ENCODE measurements around the gene PLEKHA7. TPM values are rescaled to one million over a fixed set of nuclear protein-coding genes. Genes with fewer than 3 reads are reported as not detected.
"Not testable (repeated sequence)": the region's sequence is repeated elsewhere in the genome, so short reads cannot be mapped to it uniquely, and the experiment has no call there.

Gene PLEKHA7
- total RNA-seq, 1 donor from 2014 or later, result 1.8 TPM

DNA sequence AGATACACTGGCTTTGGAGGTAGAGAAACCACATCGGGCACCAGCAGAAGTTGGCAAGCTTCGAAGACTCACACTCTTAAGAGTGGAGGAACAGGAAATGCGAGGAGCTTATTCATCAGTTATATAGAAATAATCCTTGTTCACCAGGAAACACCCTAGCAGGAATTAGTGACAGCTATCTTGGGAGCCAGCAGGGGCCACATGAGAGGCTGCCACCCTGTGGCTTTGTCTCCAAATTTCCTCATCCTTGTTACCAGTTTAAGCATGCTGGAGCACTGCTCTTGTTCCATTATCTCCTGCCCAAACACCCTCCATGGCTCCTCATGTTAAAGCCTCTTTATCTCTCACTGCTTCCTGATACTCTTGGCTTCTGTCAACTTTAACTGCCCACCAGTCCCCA is 131.0 kb downstream of the PLEKHA7 start:
- DNase-seq (ENCODE audit: low read depth in 2 of 2), result peak in 1 of 2 donors; percentile 30

- no peak for DNase-seq (ENCODE audit: low read depth in 2 of 2)
Measured at GRCh38 chr11:16881766-16882165, 132.4 kb downstream of the PLEKHA7 start.

DNA sequence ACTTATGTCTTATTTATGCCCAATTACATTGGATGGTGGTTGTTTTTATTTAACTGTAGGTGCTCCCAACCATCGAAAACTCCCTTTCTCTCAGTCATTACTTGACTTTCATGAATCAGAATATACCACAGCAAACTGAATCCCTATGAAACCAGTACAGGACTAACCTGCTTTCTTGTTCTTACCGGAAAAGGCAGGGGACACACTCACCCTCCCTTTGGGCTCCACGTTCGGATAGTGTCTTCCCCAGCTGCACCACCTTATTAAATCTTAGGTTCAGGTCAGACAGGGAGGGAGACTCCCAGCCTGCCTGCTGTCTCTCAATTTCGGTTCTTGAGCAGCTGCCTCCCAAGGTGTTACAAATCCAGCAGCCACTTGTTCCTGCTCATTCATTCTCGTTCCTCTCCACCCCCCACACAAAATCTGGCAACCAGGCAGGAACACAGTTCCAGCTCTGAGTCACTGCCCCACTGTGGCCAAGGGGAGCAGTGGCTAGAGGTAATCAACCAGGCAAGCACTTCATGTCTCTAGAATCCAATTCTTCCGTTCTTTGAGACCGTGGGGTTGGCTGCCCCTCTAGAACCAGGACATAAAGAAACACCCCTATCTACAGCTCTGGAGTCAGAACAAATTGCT is 133.0 kb downstream of the PLEKHA7 start:
- DNase-seq (ENCODE audit: low read depth in 2 of 2), result no peak

DNA sequence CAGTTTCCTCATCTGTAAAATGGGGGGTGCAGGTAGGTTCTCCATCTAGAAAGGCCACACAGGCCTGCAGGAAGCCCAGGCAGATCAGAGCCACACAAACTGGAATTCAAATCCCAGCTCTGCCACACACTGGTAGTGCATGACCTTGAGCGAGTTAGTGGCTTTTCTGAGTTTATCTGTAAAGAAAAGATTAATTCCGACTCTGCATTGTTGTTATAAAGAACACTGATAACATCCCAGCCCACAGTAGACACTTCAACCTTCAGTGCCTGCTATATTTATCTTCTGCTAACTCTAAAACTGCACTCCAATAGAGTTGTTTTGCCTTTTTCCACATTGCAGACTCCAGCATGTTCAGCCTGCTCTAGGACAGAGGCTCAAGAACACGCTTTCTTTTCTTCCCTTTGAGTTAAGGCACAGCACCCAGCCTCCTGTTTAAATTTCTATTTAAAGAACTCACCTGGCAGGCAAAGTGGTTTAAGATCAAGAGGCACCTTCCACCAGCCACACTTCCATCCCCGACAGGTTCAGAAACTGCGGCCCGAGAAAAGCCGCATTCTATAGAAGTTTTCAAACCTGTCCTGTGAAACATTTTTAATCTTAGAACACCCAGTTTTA is 133.9 kb downstream of the PLEKHA7 start:
- DNase-seq (ENCODE audit: low read depth in 2 of 2), result no peak

DNA sequence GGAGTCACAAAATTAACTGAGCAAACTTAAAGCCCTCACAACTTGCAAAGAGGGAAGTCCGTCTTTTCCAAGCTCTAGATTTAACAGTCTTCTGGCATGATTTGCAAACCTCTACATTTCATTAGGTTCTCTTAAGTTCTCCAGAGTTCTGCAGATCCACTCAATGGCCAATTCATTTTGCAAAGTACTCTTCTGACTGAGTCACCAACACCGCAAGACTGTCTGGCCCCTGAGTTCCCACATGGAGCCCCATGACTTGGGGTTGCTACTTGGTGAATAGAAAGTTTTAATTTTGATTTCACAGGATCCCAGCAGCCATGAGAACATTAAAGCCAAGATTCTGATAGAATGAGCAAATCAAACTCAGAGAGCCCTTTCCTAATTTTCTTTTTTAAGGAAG is 134.5 kb downstream of the PLEKHA7 start:
- no peak for DNase-seq (ENCODE audit: low read depth in 2 of 2)

GRCh38 chr11:16876837-16877236 is 137.4 kb downstream of the PLEKHA7 start:
- no peak for DNase-seq (ENCODE audit: low read depth in 2 of 2)

DNA sequence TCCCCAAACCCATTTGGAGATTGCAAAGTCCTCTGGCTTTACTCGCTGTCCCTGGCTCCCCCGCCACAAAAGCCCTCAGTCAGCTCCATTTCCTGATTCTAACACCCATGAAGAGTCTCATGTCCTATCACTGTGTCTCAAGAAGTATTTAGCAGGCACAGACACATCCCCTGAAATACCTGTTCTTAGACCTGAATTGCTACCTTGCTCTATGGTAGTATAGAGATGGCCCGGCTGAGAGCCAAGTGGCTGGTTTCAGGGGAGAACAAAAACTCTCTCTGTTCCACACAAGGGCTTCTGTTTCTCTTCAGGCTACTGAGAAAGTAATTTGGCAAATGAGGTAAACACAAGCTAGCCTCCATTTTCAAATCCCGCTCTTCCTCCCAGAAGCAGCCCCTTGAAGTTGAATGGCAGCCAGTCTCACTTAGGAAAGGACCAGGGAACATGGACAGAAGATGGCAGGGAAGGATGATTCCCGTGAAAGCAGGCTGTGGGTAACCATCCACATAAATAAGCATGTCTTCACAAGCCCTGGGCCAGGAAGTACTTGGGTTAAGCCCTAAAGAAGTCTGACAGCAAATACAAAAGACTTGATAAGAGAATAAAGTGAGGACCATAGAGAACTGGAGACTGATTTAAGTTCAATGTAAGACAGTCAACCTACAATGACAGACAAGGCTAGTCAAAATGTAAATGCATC is 138.0 kb downstream of the PLEKHA7 start:
- DNase-seq (ENCODE audit: low read depth in 2 of 2), result no peak

GRCh38 chr11:16874275-16874975 is 139.8 kb downstream of the PLEKHA7 start:
- DNase-seq (ENCODE audit: low read depth in 2 of 2), result no peak

DNA sequence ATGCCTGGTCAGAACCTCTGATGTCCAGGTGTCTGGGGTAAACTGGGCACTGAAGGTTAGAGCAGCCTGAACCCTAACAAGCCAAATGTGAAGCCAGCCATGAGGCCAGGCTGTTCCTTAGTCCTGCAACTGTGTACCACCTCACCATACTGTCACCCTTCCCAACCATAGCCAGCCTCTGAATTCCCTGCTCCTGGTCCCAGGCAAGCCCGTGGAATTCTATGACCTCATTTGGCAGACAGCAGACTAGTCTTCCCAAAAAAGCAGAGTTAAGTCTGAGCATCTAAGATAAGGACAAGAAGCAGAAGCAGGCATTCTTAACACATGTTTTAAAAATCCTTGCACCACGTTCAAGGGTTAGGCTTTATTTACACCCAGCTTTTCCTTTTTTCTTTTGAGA is 140.9 kb downstream of the PLEKHA7 start:
- no peak for DNase-seq (ENCODE audit: low read depth in 2 of 2)

DNA sequence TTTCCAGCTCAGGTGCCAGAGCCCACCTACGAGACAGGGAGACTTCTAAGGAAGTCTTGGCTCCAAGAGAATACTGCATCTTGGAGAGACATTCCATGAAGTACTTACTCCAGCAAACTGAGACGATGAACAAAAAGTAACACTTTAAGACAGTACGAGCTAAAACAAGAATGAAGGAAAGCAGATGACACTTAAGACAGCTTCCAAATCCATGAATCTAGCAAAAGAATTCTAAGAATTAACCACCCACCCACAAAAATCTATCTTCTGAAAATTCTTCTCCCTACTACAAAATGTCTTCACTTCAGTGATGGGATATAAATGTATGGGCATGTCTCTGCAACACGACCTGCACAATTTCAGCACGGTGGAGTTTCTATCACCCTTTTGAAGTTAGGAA is 142.8 kb downstream of the PLEKHA7 start:
- no peak for DNase-seq (ENCODE audit: low read depth in 2 of 2)

DNA sequence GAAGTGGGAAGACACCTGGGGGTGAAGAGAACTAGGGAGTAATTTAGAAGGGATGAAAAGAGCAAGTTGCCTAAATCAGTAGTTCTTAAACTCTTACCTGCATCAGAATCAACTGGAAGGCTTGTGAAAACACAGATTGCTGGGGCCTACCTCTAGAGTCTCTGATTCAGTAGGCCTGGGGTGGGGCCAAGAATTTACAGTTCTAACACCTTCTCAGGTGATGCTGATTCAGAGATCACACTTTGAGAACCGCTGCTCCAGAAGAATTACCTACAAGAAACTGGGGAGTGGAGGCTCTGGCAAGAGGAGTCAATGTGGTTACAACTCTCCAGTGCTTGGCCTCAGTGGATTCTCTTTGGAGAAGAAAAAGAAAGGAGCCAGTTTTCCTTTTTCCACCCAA is 147.1 kb downstream of the PLEKHA7 start:
- no peak for DNase-seq (ENCODE audit: low read depth in 2 of 2)

- DNase-seq (ENCODE audit: low read depth in 2 of 2), result not testable (repeated sequence)
Measured at GRCh38 chr11:16864428-16864827, 149.8 kb downstream of the PLEKHA7 start.

DNA sequence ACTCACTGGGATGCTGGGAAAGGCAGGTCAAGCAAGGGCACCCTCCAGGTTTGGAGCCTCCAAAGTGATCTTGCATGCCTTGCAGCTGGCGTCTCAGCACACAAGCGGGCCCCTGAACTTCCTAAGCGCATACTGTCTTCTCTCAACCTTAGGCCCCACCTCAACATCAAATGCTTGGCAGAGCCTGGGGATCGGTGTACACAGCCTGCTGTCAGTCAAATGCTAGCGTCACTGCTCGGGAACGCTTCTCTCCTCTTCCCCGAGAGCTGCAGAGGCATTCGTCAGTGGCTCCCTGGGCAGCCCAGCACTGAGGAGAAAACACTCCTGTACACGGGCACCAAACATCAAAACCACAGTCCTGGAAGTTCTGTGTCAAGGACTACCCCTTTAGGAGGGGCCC is 150.8 kb downstream of the PLEKHA7 start:
- DNase-seq (ENCODE audit: low read depth in 2 of 2), result no peak

DNA sequence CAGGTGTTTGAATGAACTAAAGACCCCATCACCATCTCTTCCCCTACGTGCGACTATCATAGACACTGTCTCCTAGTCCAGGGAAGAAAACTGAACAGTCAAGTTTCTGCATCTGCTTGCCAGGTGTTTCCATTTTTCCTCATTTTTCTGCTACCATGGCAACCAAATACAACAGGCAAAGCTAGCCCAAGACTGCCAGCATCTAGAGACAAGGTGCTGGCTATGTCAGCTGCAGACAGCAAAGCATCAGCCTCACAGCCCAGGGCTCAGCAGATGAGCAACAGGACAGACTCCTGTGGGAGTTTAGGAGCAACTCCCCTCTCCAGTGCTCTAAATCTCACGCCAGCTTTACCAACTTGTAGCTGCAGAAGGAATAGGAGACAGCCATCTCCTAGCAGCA is 151.5 kb downstream of the PLEKHA7 start:
- no peak for DNase-seq (ENCODE audit: low read depth in 2 of 2)

GRCh38 chr11:16861862-16862261 is 152.4 kb downstream of the PLEKHA7 start:
- no peak for DNase-seq (ENCODE audit: low read depth in 2 of 2)

DNA sequence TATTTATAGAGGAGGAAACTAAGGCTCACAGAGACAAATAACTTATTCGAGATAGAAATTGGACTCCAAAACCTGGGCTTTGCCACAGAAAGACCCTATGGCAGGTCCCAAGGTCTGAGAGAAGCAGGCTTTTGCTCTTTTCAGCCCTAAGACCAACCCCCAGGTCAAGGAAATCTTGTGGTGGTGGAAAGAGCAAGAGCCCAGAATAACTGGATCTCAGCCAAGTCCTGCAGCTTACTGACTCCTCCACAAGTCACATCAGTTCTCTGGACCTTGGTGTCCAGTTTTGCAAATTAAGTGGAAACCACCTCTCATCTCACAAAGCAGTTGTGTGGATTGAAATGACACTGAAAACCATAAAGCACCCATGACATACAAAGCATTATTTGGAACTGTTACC is 153.6 kb downstream of the PLEKHA7 start:
- DNase-seq (ENCODE audit: low read depth in 2 of 2), result no peak

DNA sequence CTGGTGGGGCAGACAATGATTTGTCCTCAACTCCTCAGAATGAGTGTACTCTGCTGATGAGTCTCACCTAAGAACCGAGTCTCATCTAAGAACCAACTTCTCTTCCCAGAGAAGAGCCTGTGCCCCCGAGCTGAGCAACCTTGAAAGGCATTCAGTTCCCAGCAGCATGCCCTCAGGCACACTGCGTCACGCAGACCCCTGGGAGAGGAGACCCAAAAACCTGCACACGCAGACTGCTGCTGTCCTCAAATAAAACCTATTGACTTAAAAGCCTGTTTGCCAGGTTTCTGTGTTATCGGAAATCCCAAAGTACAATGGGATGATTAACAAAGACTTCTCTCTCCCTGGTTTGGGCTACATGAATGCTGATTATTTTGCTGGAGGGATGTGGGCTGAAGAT is 154.6 kb downstream of the PLEKHA7 start:
- no peak for DNase-seq (ENCODE audit: low read depth in 2 of 2)

DNA sequence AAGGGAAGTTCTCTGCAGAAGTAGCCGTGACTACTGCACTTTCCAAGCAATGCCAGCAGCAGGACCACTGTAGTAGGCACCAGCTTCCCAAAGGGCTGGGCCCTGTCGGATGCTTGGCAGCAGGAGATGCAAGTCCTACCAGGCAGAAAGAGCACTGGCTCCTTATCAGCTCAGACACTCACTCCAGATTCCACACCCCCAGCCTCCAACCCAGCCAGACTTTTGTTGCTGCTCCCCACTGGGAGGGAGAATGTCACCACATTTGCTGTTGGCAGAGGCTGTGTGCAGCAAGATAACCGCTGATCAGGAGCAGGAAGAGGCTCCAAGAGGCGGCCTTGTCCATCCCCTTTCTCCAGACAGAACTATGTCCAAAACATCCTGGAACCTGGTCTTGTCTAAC is 157.0 kb downstream of the PLEKHA7 start:
- no peak for DNase-seq (ENCODE audit: low read depth in 2 of 2)

DNA sequence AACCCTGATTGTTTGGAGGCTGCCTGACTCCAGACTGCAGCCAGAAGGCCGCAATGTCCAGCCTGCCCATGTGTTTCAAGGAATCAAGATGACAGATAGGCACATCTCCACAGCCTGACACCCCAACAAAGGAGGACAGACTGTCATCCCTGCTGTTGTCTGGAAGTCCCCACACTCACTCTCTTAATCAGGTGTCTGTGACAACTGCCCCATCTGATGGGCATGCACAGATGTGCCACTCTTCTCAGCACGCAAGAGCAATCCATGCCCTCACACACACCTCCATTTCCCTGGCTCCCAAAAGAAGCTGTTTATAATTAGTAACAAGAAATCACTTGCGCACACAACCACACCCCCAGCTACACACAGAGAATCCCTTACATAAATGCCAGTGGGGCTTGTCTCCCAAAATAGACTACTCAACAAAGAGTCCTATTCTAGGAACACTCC is 158.2 kb downstream of the PLEKHA7 start:
- DNase-seq (ENCODE audit: low read depth in 2 of 2), result no peak

GRCh38 chr11:16854979-16855378 is 159.2 kb downstream of the PLEKHA7 start:
- DNase-seq (ENCODE audit: low read depth in 2 of 2), result no peak

- DNase-seq (ENCODE audit: low read depth in 2 of 2), result no peak
Measured at GRCh38 chr11:16853859-16854258, 160.4 kb downstream of the PLEKHA7 start.

GRCh38 chr11:16853266-16853665 is 160.9 kb downstream of the PLEKHA7 start:
- DNase-seq (ENCODE audit: low read depth in 2 of 2), result peak; percentile 51 to 76
